GM18511 (cell line): ENCODE measurements around the gene LY6G5B.

Experiments
- ATAC-seq: cut with Tn5 transposase; IDR thresholded peaks from one replicate; pipeline ENCODE4 v1.9.1; 2021; ENCODE audit warnings: mild to moderate bottlenecking, moderate library complexity; ENCODE audit not compliant: unreplicated experiment

Gene LY6G5B

DNA sequence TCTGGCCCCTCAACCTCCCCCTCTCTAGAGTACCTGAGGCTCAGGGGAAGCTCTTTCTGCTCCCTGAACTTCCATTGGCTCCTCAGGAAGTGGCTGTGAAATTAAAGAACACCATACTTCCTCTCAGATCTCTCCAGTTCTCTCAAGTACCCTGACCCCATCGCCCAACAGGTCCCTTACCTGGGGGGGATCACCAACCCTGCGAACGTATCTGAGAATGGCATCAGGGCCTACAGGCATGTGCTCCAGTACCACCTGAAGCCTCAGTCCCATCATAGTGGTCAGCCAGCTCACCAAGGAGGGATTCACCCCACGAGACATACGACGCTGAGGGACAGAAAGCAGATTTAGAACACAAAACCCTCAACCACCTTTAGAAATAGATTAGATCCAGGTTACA is 29.2 kb upstream of the LY6G5B start:
- no peak for ATAC-seq

DNA sequence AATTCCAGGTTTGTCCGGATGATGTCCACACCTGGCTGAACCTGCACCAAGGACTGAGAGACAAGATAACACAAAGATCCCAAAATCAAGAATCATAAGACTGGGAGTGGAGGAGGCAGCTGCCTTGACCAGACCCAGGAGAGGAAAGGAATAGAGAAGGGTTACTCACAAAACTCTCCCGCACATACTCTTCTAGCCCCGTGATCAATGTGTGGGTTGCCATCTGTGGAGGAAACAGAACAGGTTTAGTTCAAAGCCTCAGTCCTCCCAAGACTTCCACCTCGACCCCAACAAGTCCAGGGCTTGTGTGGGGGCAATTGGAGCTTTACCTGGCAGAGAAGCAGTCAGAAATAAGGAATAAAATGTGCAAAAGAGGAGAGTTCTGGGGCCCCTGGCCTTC is 28.4 kb upstream of the LY6G5B start:
- ATAC-seq, result no peak

DNA sequence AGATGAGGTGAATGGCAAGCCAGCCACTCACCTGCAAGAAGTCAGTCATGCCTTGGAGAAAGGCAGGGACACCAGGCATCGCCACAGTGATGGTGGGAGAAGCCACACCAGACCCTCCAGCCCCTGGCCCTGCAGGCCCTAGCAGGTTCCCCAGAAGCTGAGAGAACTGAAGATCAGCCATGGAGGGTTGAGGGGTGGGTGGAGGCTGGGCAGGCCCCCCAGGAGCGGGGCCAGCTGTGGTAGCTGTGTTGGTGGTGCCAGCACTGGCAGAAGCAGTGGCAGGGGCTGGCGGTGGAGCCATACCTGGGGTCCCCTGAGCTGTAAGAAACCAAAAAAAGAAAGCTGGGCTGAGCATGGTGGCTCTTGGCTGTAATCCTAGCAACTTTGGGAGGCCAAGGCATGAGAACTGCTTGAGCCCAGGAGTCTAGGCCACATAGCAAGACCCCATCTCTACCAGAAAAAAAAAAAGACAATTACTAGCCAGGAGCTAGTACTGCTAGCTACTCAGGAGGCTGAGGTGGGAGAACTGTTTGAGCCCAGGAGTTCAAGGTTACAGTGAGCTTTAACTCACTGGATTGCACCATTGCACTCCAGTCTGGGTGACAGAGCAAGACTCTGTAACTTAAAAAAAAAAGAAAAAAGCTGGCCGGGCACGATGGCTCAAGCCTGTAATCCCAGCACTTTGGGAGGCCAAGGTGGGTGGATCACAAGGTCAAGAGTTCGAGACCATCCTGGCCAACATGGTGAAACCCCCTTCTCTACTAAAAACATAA is 26.8 kb upstream of the LY6G5B start:
- ATAC-seq, result no peak

DNA sequence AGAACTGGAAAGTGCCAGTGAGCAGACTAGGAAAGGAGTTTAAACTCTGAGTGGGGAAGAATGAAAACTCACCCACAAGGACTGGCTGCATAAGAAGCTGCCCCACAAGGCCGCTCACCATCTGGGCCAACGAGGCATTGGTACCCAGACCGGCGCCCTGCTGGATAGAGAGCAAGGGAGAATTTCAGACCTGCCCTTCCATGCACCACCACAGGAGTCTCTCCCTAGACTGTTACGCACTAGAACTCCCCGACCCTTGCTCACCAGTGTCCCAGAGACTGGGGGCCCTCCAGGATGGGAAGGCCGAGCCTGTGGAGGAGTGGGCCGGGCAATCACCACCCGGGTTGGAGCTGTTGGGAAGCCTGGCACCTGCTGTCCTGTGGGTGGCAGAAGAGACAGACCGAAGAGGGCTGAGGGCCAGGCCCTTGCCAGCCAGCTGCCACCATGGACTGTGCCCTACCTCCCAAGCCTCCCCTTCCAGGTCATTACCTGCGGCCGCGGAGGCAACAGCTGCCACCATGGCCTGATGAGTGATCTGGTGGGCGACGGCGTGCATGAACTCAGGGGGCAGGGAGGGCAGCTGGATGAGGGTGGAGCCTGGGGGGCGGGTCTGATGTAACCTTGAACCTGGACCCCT is 25.8 kb upstream of the LY6G5B start:
- ATAC-seq, result no peak

DNA sequence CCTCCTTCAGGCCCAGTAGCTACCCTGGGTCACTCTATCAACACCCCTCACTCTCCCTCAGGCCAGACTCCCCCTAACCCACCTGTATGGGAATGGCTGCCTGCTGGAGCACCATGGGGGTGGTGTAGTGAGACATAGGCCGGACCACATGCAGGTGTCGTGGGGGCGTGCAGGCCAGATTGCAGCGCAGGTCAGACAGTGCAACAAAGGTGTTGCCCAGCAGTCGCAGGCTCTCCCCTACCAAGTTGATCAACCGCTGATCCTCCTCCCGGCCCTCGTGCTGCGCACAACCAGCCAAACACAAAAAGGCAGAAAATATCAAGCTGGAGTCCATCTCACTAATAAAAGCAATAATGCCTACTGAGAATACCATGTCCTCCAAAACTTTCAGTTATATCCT is 24.5 kb upstream of the LY6G5B start:
- ATAC-seq, result no peak

DNA sequence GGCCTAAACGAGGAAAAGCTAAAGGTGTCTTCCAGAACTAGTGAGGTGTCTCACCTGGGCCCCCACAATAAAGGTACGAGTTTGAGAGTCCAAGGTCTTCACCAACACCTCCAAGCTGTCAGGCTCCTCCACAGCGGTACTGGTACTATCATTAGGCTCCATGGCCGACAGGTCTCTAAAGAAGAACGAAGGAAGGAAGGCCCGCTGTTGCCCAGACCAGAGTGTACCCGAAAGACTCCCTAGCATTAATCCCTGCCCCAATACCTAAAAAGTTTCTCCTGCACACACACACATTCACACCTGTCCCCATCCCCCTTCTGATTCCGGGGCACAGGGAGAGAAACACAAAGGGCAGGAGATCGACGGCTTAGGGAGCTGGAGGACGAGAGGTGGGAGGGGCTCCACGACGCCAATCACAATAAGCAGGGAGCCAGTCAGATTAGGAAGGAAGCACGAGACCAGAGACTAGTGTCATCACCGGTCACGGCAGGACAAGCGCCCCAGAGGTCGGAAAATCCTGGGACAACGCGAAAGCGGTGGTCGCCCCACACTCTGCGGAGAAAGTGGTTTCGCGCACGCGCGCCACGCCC is 18.1 kb upstream of the LY6G5B start:
- ATAC-seq, result peak; percentile 42

DNA sequence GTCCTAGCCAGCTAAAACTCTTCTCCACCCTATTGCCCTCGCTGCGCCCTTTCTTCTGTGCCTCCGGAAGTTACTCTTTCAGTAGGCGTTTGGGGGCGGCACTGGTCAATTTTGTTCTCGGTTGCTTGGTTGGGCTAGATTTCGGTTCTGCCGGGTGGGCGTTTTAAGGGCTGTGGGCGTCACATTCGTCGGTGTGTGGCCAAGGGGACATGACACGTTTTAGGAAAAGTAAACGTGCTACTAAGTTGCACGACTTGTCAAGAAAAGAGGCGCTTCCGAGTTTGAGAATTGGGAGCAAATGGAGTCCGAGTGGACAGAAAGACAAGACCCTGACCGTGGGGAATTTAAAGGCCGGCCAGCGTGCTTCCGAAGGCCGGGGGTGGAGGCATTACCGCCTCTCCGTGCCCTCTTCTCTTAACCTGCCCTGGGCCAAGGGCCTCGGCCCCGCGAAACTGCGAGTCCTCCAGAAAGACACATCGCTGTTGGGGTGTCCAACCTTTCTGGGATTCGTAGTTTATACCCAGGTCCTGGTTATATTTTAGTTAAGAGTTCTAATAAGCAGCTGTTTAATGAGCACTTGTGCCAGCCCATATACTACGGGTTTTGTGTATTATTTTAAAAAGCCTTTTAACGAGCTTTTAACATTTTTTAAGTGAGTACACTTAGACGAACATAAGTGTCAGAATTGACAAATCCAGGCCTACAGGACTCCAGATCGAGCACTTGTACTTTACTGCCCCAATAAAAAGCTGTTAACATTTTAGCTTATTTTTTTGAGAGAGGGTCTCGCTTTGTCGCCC is 16.7 kb upstream of the LY6G5B start:
- peak; percentile 75 for ATAC-seq

DNA sequence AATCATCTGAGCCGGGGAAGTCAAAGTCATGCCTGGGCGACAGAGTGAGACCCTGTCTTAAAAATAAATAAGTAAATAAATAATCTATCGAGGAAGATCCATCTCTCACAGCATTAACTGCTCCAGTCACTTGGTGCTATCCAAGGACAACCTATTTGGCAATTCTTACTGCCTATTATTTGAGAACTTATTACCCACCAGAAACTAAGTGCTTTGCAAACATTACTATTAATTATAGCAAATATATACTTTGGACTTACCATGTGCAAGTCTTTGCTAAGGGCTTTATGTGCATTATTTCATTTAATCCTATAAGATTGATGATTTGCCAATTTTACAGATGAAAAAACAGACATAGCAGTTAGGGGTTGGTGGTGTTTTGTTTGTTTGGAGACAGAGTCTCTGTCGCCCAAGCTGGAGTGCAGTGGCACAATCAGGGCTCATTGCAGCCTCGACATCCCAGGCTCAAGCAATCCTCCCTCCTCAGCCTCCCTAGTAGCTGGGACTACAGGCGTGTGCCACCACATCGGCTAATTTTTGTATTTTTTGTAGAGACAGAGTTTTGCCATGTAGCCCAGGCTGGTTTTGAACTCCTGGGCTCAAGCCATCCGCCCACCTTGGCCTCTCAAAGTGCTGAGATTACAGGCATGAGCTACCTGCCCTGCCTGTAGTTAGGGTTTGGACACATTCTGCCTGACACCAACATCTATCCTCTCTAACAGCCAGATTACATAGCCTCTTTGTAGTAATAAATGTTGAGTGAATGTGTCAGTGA is 15.0 kb upstream of the LY6G5B start:
- ATAC-seq, result no peak

DNA sequence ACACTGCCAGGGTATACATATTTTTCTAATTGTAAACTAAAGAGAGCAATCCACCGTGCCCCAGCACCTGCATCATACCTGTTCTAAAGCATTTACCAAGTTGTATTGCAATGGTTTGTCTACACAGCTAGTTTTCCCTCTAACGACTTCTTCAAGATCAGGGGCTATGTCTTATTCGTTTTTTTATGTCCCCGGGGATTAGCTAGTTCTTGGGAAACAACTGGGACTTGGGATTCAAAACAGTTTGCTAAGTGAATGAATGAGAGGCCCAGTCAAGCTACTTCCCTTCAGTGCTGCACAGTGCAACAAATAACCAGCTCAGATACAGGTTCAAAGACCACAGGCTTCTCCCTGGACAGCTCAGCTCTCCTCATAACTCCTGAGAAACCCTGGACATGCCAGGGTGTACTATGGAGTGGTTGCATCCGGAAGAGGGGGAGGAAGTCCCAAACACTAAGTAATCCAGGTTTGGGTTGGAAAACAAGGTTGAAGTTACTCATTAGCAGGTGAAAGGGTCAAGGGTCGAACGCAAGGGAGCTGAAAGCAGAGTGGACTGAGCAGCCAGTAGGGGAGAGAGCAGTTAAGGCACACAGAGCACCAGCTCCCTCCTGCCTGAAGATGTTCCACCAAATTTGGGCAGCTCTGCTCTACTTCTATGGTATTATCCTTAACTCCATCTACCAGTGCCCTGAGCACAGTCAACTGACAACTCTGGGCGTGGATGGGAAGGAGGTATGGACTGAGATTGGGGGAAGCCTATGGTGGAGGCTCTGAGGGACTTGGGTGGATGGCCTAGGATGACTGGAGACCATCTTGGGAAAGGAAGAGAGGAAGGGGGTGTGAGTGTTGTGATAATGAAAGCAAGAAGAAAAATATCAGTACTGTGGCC is 14.2 kb upstream of the LY6G5B start, which contains the start of gene APOM:
Gene APOM (plus strand): TSS at position 546 of the 889 bp plus-strand sequence. CDS start 73 bp downstream, at position 619.
- ATAC-seq, result no peak

DNA sequence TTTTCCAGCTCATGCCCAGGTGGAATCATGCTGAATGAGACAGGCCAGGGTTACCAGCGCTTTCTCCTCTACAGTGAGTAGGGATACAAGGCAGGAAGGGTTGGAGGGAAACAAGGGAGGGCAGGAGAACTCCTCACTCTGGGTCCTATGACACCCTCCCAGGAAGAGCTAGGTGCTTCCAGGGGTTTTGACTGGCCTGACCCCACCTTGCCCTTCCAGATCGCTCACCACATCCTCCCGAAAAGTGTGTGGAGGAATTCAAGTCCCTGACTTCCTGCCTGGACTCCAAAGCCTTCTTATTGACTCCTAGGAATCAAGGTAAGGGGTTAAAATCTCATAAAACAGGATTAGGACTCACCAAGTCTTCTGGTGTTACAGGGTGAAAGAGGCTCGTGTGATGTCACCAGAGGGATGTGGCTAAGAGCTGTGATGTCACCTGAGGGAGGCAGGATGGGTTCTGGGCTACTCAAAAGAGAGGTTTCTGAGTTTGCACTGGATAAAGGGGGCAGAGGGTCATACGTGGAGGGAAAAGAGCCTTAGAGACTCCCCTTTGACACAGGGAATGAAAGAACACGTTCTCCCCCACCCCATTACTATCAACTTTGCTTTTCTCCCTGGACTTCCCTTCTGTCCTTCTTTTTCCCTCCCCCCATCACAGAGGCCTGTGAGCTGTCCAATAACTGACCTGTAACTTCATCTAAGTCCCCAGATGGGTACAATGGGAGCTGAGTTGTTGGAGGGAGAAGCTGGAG is 12.2 kb upstream of the LY6G5B start:
- no peak for ATAC-seq

DNA sequence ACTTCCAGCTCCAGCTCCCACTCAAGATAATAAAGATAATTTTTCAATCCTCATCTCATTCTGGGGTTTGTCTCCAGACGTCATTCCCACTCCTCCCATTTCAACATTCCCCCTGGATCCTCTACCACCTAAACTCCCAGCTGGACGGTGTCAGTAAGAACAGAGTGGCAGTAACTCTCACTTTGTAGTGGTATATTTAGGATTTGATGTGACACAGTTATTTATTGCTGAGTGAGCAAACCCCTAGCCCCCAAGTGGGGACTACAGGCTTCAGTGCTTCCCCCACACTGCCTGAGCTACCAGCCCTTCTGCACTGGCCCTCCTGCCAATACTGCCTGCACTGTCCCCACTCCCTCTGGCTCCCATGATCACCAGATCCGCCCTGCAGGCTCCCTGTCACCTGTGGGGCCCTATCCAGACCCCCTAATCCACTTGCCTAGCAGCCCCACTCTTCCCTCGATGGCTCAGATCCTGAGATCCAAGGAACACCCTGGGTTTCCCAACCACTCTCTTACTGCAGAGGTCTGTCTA is 11.6 kb upstream of the LY6G5B start:
- no peak for ATAC-seq

DNA sequence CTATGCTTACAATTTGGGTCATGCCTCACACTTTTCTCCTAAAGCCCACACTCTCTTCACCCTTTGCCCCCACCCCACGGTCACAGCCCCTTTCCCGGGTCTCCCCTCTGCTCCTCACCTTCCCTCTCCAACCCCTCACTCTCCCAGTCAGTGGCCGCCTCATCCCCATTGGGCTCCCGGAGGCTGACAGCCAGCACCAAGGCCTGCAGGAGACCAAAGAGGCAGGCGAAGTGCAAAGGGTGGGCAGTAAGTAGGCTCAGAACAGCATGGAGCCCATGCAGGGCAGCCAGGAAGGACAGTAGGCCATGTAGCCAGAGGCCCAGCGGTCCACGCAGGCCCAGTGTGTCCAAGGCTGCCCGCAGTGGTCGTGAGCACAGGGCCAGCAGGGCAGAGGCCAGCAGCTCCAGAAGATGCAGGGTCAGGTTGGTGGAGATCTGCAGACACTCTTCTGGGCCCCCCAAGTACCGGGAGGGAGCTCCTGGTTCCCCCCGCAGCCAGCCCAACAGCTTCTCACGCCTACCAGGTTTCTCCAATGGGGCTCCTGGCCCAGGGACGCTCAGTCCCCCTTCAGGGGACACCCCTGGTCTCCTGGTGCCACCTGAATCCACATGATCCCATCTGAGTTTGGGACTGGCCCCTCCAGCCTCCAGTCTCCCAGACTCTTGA is 10.7 kb upstream of the LY6G5B start:
- ATAC-seq, result no peak

DNA sequence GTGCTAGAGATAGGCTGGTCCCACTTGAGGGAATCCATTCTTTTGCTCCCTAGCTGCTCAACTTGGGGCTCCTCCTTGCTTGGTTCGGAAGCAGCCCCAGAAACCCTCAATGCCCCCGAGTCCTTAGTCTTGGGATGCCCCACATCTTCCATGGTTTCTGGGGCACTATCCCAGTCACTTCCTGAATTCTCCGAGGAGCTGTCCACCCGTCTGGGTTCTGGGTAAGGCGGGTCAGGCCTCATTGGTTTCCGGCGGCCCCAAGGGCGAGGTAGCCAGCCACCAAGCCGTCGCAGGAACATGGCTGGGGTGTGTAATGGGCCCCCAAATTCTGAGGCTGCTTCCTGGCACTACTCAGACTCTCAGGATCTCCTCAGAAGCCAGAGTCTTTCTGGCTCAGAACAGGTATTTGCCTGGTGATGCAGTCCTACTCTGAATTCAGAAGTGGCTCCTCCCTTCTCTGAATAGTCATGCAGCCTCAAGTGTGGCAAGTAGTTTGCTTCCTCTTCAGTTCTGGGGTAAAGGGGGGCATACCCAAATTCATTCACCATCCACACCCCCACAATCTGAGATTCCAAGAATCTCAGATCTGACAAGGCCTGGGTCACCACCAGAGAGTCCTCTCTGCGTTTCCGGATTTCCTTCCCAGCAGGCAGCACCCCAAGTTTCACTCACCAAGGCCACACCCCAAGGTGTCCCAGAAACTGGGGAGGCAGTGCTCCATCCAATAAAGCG is 10.0 kb upstream of the LY6G5B start:
- ATAC-seq, result peak; percentile 22

DNA sequence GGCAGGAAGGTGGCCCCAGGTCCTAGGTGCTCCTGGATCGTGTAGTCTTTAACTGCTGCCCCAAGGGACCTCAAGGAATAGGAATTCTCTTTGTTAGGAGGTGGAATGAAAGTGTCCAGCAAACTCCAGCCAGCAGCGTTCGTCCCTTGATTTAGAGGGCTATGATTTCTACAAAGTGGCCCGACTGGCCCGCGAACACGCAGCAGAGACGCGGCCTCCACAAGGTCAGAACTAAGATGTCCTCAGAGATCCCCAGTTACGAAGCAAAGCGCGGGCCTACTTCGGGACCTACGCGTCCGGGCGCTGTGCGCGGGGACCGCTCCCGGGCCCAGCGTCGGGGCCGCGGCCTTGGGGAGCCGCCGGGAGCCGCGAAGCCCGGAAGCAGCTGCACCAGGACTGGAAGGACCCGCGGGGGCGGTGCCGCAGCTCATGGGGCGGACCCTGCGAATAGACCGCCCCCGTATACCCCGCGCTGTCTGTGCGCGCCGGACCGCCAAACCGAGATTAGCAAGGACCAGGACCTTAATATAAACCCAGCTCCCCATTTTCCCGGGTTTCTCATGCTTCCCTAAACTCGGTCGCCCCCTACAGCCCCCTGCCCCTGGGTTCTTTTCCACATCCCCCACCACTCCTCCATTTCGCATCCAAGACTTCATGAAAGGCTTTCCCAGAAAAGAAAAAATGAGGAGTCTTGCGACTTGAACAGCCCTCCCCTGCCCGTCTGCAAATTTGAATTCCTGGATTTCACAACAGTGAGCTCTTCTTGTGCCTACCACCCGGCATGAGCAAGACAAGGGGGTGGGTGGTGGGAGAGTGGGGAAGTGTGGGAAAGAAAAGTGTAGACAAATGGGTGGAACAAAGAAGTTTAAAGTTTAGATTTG is 9.2 kb upstream of the LY6G5B start, which contains the start of gene C6orf47:
Gene C6orf47 (minus strand): TSS at position 398 of the 881 bp plus-strand sequence. CDS start 831 bp downstream, outside the sequence.
- ATAC-seq, result peak; percentile 57

DNA sequence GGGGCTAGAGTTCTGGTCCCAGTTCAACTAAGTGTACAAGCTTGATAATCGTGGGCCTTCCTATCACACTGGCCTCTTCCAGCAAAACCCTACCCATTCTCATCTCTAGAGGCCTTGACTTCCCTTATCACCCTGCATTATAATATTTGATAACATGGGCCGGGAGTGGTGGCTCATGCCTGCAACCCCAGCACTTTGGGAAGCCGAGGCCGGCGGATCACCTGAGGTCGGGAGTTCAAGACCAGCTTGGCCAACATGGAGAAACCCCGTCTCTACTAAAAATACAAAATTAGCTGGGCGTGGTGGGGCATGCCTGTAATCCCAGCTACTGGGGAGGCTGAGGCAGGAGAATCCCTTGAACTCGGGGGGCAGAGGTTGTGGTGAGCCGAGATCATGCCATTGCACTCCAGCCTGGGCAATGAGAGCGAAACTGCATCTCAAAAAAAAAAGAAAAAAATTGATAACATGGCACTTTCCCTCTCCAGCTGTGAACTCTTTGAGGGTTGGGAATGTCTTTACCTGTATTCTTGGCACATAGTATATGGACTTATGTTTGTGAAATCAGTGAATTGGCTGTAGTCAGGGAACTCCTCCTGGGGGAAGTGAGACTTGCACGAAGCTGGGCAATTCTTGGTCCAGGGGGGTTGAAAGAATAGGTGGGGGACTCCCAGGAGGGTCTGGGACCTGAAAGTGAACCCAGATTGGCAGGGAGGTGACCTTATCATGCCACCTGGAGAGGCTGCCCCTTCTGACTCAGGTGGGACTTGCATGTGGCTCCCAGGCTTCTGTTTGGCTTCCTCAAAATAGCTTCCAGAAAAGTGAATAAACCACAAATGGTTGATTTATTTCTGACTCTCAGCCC is 8.3 kb upstream of the LY6G5B start:
- no peak for ATAC-seq
